Upper lobe of left lung (tissue), 4 donors: ENCODE measurements around the gene FLOT2.

ENCODE experiments used
- CTCF ChIP-seq, 6 experiments: fragments of 450-650 bp in 4 of 6; fragments of 200-600 bp in 2 of 6; sonication (generic) in 2 of 6; IDR thresholded peaks; one replicate each; pipeline ENCODE4 v1.5.1; 2016 to 2019; ENCODE audit warnings: antibody characterized with exemption in 6 of 6
- EP300 ChIP-seq, 4 donors: sonication (generic); formaldehyde crosslinking; IDR thresholded peaks; one replicate each; pipeline ENCODE4 v1.5.1; 2017; ENCODE audit warnings: antibody characterized with exemption in 4 of 4, control low read depth in 2 of 4
- POLR2A ChIP-seq, 4 donors: fragments of 450-650 bp; IDR thresholded peaks; one replicate each; pipeline ENCODE4 v1.5.1; 2016 to 2017; ENCODE audit warnings: antibody characterized with exemption in 4 of 4, mild to moderate bottlenecking in 2 of 4
- POLR2AphosphoS5 ChIP-seq, 2 donors: sonication (generic); formaldehyde crosslinking; IDR thresholded peaks; one replicate each; pipeline ENCODE4 v1.5.1; 2017; ENCODE audit warnings: antibody characterized with exemption in 2 of 2

- TF ChIP-seq CTCF (IDR thresholded peaks at IDR 0.05), result no peak
- TF ChIP-seq POLR2AphosphoS5 (IDR thresholded peaks at IDR 0.05), result no peak
- no peak for TF ChIP-seq POLR2A (IDR thresholded peaks at IDR 0.05)
- no peak for TF ChIP-seq EP300 (IDR thresholded peaks at IDR 0.05)
Measured at GRCh38 chr17:28928061-28928460, 30.5 kb upstream of the FLOT2 start.
